Cerebellar cortex (tissue), 1 donor: ENCODE measurements around the gene NTM.

Experiments
- DNase-seq: peaks from one replicate; pipeline ENCODE4 v3.0.0-alpha.2; 2015; ENCODE audit warnings: low spot score

The NTM gene

GRCh38 chr11:132158091-132158490 lies 787.7 kb downstream of the NTM start:
- no peak for DNase-seq

GRCh38 chr11:132158696-132159095 lies 788.3 kb downstream of the NTM start:
- DNase-seq, result no peak

GRCh38 chr11:132161403-132162078 lies 791.1 kb downstream of the NTM start:
- DNase-seq, result no peak

GRCh38 chr11:132168344-132168981 lies 798.0 kb downstream of the NTM start:
- DNase-seq, result peak; percentile 71

- DNase-seq, result no peak
These were observed 800.6 kb downstream of the NTM start for GRCh38 chr11:132171031-132171430.

- DNase-seq, result no peak
These were observed 804.2 kb downstream of the NTM start for GRCh38 chr11:132174362-132175255.

GRCh38 chr11:132177106-132177505 lies 806.7 kb downstream of the NTM start:
- DNase-seq, result no peak

GRCh38 chr11:132184079-132184478 lies 813.7 kb downstream of the NTM start:
- no peak for DNase-seq

GRCh38 chr11:132185726-132186592 lies 815.5 kb downstream of the NTM start:
- DNase-seq, result peak; percentile 57

GRCh38 chr11:132186699-132187098 lies 816.3 kb downstream of the NTM start:
- DNase-seq, result no peak

GRCh38 chr11:132187386-132187785 lies 817.0 kb downstream of the NTM start:
- no peak for DNase-seq

- no peak for DNase-seq
These were observed 817.4 kb downstream of the NTM start for GRCh38 chr11:132187814-132188213.

- DNase-seq, result no peak
These were observed 826.5 kb downstream of the NTM start for GRCh38 chr11:132196928-132197327.

- DNase-seq, result no peak
These were observed 830.0 kb downstream of the NTM start for GRCh38 chr11:132200353-132200936.

- no peak for DNase-seq
These were observed 832.2 kb downstream of the NTM start for GRCh38 chr11:132202621-132203020.

- DNase-seq, result peak; percentile 66
These were observed 834.6 kb downstream of the NTM start for GRCh38 chr11:132205006-132205405.

GRCh38 chr11:132205496-132205895 lies 835.1 kb downstream of the NTM start:
- no peak for DNase-seq

- DNase-seq, result no peak
These were observed 836.6 kb downstream of the NTM start for GRCh38 chr11:132206993-132207392.

GRCh38 chr11:132208477-132209055 lies 838.2 kb downstream of the NTM start:
- no peak for DNase-seq

- DNase-seq, result no peak
These were observed 841.1 kb downstream of the NTM start for GRCh38 chr11:132211479-132211878.

GRCh38 chr11:132217856-132218255 lies 847.4 kb downstream of the NTM start:
- peak; percentile 85 for DNase-seq
